ENCODE data around the gene DPF3.

DNA sequence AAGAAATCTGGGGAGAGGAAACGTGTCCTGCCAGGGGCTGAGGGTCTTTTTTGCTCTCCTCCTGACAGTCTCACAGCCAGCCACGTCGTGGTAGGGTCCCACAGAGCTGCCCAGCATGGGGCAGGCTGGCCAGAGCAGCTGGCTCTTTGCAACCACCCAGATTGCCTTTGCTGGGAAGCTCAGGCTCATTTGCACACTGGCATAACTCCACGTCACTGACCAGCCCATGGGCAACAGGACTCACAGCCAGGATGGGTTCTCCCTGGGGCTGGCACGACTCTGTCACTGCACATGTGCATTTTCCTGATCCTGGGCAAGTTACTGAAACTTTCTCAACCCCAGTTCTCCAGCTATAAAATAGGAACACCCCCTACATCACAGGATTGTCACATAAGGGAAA is 242.2 kb downstream of the DPF3 start:
- TF ChIP-seq CTCF (IDR thresholded peaks at IDR 0.05) = no peak
- TF ChIP-seq POLR2A (IDR thresholded peaks at IDR 0.05) = no peak

Data from lower leg skin (tissue), 3 donors.